Kidney tubule cell (primary cell): ENCODE data around the gene CABCOCO1.

Experiments used
- DNase-seq: peaks from one replicate; pipeline ENCODE4 v3.0.0-alpha.2; 2018; ENCODE audit warnings: low spot score

CABCOCO1 gene

DNA sequence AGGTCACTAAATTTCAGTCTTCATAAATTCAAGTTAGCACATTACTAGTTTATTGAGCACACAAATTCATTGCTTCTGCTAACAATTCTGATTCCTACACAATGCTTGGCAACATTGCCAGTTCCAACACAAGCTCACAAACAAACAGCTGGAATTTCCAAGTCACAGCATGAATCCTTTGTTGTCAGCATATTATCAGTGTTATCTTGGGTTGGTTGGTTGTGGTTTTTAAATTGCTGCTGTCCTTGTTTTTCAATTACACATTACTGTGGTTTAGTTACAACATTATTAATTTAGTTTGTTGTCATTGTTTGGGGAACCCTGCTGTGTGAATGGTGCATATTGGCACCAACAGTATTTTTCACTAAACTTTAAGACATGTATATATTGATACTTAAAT is 152.8 kb downstream of the CABCOCO1 start:
- no peak for DNase-seq
